COR-L47 (cell line): ENCODE measurements around the gene MEIOSIN.
"Not testable (repeated sequence)": the region's sequence is repeated elsewhere in the genome, so short reads cannot be mapped to it uniquely, and the experiment has no call there.

Experiments
- DNase-seq: peaks from one replicate; lab custom pipeline; 2025; lab: John Stamatoyannopoulos, UW

The MEIOSIN gene

DNA sequence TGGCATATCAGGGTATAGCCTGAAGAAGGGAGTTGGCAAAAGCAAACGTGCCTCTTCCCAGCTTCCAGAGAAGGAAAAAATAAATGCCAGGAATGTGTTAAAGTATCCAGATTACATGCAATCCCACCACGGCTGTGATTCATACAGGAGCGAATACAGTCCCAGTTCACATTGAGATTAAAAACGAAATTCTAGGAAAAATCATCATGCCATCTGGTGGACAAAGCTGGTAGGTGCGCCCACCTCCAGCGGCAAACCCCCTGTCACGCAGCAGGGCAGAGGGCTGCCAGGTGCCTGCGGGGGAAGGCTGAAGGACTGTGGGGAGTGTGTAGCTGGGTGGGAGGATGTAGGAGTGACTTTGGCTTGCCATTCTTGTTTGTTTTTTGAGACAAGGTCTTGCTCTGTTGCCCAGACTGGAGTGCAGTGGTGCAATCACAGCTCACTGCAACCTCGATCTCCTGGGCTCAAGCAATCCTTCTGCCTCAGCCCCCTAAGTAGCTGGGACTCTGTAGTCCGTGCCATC is 65.8 kb downstream of the MEIOSIN start:
- DNase-seq = peak; percentile 51

DNA sequence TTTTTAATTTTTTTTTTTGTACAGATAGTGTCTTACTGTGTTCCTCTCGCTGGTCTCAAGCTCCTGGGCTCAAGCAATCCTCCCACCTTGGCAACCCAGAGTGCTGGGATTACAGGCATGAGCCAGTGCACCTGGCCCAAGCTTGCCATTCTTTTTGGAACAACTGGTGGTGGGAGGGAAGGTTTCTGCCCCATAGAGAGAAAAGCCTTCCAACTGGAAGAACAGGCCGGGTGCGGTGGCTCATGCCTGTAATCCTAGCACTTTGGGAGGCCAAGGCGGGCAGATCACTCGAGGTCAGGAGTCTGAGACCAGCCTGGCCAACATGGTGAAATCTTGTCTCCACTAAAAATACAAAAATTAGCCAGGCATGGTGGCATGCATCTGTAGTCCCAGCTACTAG is 66.3 kb downstream of the MEIOSIN start:
- DNase-seq = not testable (repeated sequence)

DNA sequence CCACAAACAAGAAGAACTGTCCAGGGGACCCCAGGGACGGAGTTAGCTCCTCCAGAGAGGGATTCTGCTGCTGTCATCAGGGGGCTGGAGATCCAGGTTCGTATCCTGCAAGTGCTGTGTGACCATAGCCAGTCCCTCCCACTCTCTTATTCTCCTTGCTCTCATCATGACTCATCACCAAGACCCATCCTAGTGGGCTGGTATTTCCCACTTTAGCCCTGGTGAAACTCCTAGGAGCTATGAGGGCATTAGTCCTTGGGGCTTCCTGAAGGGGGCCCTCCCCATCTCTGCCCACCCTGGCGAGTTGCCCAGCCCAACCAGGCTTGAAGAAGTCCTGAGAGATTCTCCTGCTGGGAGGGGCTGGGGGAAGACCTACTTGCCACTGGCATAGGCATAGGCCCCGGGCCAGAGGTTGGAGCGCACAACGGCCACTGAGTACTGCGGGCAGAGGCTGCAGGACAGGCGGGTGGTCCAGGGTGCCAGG is 66.9 kb downstream of the MEIOSIN start:
- no peak for DNase-seq

DNA sequence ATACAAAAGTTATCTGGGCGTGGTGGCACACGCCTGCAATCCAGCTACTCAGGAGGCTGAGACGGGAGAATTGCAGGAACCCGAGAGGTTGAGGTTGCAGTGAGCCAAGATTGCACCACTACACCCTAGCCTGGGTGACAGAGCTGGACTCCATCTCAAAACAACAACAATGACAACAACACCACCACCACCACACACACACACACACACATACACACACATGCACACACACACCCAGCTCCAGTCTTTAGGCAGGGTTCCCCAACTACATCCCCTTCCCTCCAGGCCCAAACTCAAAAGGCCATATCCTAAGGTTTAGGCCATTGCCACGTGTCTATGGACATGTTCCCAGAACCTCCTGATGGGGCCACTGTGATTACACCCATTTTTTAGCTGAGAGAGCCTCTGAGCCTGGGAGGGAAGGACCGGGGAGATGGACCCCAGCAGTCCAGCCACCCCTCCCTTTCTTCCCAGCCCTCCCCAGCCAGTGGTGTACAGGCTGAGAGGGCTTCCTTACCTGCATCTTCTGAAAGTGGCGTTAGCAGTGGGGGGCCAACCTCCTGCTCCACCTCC is 68.5 kb downstream of the MEIOSIN start:
- no peak for DNase-seq

DNA sequence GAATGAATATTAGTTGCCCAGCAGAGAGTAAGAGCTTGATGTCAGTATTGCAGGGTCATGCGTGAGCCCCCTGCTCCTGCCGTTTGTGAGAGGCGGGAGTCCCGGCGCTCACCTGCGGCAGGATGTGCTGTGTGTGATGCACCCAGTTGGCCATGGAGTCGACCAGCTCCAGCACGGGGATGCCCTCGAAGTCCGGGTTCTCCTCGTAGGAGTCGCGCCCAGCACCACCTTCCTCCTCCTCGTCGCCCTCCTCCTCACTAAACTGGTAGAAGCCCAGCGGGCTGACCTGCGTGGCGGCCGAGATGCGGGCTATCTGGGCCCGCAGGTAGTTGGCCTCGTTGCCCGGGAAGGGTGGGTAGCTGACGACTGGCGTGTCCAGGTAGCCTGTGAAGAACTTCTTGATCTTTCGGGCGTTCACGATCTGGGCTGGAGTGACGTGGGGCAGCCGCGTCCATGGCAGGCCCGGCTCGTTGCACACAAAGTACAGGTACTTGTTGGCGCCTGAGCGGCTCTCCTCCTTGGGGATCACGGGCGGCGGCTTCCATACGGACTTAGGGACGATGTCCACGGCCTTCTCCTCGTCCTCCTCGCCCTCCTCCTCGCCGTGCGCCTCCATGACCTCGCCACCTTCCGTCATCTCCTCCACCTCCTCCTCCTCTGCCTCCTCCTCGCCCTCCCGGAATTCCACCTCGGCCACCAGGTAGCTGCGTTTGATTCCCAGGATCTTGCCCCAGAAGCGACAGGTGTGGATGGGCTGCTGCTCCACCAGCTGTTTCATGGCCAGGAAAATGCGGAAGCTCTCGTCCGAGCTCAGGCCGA is 71.1 kb downstream of the MEIOSIN start:
- DNase-seq = no peak

DNA sequence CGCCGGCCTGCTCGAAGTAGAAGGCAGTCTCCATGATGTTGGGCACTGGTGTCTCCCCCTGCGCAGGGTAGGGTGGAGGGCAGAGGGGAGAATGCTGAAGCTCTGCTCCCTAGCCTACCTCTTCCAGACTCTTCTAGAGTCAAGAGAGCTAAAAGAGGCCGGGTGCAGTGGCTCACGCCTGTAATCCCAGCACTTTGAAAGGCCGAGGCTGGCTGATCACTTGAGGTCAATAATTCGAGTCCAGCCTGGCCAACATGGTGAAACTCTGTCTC is 71.7 kb downstream of the MEIOSIN start:
- DNase-seq = no peak

DNA sequence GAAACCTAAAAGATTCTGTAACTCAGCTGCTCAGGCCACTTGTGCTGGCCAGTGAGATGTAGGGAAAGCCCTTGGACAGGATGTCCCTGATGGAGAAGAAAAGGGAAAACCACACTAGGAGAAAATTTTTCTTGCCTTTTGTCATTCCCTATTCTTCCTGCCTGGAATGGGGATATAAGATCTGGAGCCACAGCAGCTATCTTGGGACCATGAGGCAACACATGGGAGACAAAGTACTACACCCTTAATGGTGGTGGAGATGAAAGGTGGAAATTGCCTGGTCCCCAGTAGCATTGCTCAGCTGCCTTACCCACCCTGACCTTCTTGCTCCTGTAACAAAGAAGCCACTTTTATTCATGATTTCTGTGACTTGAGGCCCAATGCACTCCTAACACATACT is 72.5 kb downstream of the MEIOSIN start:
- DNase-seq = no peak

DNA sequence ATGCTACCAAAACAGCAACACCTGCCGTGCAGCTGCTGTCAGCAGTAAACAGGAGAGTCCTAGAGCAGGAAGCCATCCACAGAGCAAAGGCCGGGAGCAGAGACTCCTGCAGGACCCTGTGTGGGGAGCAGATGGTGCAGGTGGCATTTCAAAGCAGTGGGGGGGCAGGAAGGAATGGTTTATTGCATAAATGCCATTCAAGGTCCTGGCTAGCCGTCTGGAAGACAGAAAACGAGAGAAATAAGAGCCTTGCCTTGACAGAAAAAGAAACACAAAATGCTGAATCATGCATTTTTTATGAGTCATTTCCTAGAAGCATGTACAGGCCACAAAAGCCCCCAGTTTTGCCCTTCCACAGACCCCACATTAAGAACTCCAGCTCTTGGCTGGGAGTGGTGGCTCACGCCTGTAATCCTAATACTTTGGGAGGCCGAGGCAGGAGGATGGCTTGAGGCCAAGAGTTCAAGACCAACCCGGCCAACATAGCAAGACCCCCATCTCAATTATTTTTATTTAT is 76.5 kb downstream of the MEIOSIN start:
- DNase-seq = peak; percentile 47

DNA sequence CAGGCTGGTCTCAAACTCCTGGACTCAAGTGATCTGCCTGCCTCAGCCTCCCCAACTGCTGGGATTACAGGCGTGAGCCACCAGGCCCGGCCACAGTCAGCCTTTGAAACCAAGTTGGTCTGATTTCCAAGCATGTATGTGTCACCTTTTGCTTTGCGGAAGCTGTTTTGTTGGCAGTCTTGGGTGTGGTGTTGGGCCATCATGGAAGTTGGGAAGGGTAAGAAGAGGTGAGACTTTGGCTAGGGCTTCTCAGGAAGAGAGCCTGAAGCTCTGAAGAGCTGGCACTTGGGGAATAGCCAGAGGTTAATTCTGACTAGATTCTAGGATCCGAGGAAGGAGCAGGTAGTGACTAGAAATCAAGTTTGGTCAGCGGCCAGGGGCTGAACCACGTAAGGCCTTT is 79.1 kb downstream of the MEIOSIN start:
- no peak for DNase-seq
